A549 (cell line): ENCODE results near the gene DIO1. TPM values are rescaled to one million over a fixed set of nuclear protein-coding genes. Genes with fewer than 3 reads are reported as not detected.

Experiments
- ATAC-seq, 2 experiments: fragments of 200-7000 bp in 1 of 2; fragments of >200 bp in 1 of 2; cut with Nextera tagmentation in 1 of 2; cut with Tn5 transposase in 1 of 2; 3 replicates each; pipeline versions ENCODE4 v1.8.0 to v1.9.1; 2018 to 2020; ENCODE audit warnings: mild to moderate bottlenecking in 1 of 2, moderate library complexity in 1 of 2
- CTCF ChIA-PET: fragments of 300-600 bp; sonication (Branson Sonifier 250); formaldehyde crosslinking; extraction: SDS; loops from one replicate; lab custom pipeline; 2021; ENCODE audit warnings: antibody characterized with exemption, inconsistent platforms; lab: Yijun Ruan, JAX
- POLR2A ChIA-PET: fragments of 350-600 bp; formaldehyde crosslinking; extraction: SDS; loops from one replicate; lab custom pipeline; 2021; ENCODE audit warnings: antibody characterized with exemption, inconsistent platforms; lab: Yijun Ruan, JAX
- DNase-seq, 2 experiments: peaks; one replicate each; pipeline versions ENCODE4 v3.0.0 to v3.0.0-alpha.2; 2011 to 2016; ENCODE audit warnings: low read depth in 1 of 2, low spot score in 1 of 2
- FAIRE-seq: peaks from 2 replicates; lab custom pipeline; 2011; peaks lifted over from hg19 to GRCh38; lab: Jason Lieb, UNC
- H3K27ac ChIP-seq, 2 experiments: fragments of >200 bp; sonication (Bioruptor Twin); formaldehyde crosslinking; 3 replicates each; pipeline ENCODE4 v1.5.1; 2016 to 2017
- H3K4me1 ChIP-seq: fragments of >200 bp; sonication (Bioruptor Twin); formaldehyde crosslinking; 3 replicates; pipeline ENCODE4 v1.6.1; 2016
- H3K4me2 ChIP-seq: fragments of >200 bp; sonication (Bioruptor Twin); formaldehyde crosslinking; 3 replicates; pipeline ENCODE4 v1.6.1; 2016
- H3K4me3 ChIP-seq: fragments of >200 bp; sonication (Bioruptor Twin); formaldehyde crosslinking; 3 replicates; pipeline ENCODE4 v1.5.1; 2016
- H3K9me3 ChIP-seq: fragments of >200 bp; sonication (Bioruptor Twin); formaldehyde crosslinking; 3 replicates; pipeline ENCODE4 v1.6.1; 2016
- CBX2 ChIP-seq: fragments of 200-600 bp; sonication (generic); IDR thresholded peaks from 2 replicates; pipeline ENCODE4 v1.6.1; 2016; ENCODE audit warnings: low read depth, mild to moderate bottlenecking, borderline replicate concordance
- CHD4 ChIP-seq: fragments of 200-600 bp; sonication (generic); IDR thresholded peaks from 2 replicates; pipeline ENCODE4 v1.6.1; 2016; ENCODE audit warnings: antibody characterized with exemption, mild to moderate bottlenecking, borderline replicate concordance
- EHMT2 ChIP-seq: fragments of 200-600 bp; sonication (generic); IDR thresholded peaks from 2 replicates; pipeline ENCODE4 v1.6.1; 2016; ENCODE audit warnings: antibody characterized with exemption, low read depth, mild to moderate bottlenecking, moderate library complexity
- ESRRA ChIP-seq: fragments of 150-350 bp; IDR thresholded peaks from 2 replicates; pipeline ENCODE4 v1.6.1; 2014; ENCODE audit warnings: mild to moderate bottlenecking, low read length, borderline replicate concordance
- FOSB ChIP-seq: fragments of 250-450 bp; sonication (Bioruptor Pico); IDR thresholded peaks from 2 replicates; pipeline ENCODE4 v1.5.0; 2020; ENCODE audit warnings: mild to moderate bottlenecking, moderate library complexity
- HDAC2 ChIP-seq: fragments of 200-600 bp; sonication (generic); IDR thresholded peaks from 2 replicates; pipeline ENCODE4 v1.6.1; 2016
- NPAS2 ChIP-seq: fragments of 250-450 bp; sonication (Bioruptor Pico); IDR thresholded peaks from 2 replicates; pipeline ENCODE4 v1.8.0; 2022; ENCODE audit warnings: mild to moderate bottlenecking, moderate library complexity, borderline replicate concordance
- RCOR1 ChIP-seq: fragments of 150-350 bp; IDR thresholded peaks from 2 replicates; pipeline ENCODE4 v1.6.1; 2014; ENCODE audit warnings: antibody characterized with exemption, low read length, low read depth
- SMC3 ChIP-seq: fragments of >200 bp; sonication (Bioruptor Twin); formaldehyde crosslinking; IDR thresholded peaks from 3 replicates; pipeline ENCODE4 v1.6.1; 2018; ENCODE audit warnings: inconsistent platforms
- TFCP2L1 ChIP-seq: fragments of 250-450 bp; sonication (Bioruptor Pico); IDR thresholded peaks from 2 replicates; pipeline ENCODE4 v1.5.0; 2021; ENCODE audit warnings: mild to moderate bottlenecking
- ZNF302 ChIP-seq: fragments of 250-450 bp; sonication (Bioruptor Pico); IDR thresholded peaks from 2 replicates; pipeline ENCODE4 v1.9.0; 2021; ENCODE audit warnings: inconsistent platforms, mild to moderate bottlenecking, moderate library complexity
- ZSCAN20 ChIP-seq: fragments of 250-450 bp; sonication (Bioruptor Pico); IDR thresholded peaks from 2 replicates; pipeline ENCODE4 v1.8.0; 2022; ENCODE audit warnings: mild to moderate bottlenecking, moderate library complexity
- WGBS: methylation state at CpG from one replicate; pipeline ENCODE4 v1.1.6; 2017; ENCODE audit errors: missing lambda C conversion rate; 5-methylcytosine and 5-hydroxymethylcytosine counted together
- polyA plus RNA-seq, 4 experiments: library from polyadenylated mRNA; depleted of rRNA in 3 of 4; stranded (reverse); fragments of >200 nt; fragmentation: RNase III in 1 of 4; extraction: RNeasy Plus Mini Kit Qiagen cat#74134 plus additional on column Dnase treatment in 1 of 4; gene quantifications; 2 replicates in 3 of 4; 3 replicates in 1 of 4; pipeline ENCODE4 v1.2.3, GENCODE V29; 2011 to 2017
- TF ChIP-seq, protein P1 (sequence below): IDR thresholded peaks from 2 replicates; pipeline ENCODE4 v1.6.1; 2012; ENCODE audit warnings: low read depth, borderline replicate concordance
- TF ChIP-seq, protein P2 (sequence below): fragments of >200 bp; sonication (Bioruptor Twin); formaldehyde crosslinking; IDR thresholded peaks from 2 replicates; pipeline ENCODE4 v1.6.1; 2016
- TF ChIP-seq, protein P3 (sequence below): fragments of 150-350 bp; IDR thresholded peaks from 2 replicates; pipeline ENCODE4 v1.6.1; 2014; ENCODE audit warnings: low read depth, mild to moderate bottlenecking, low read length
- TF ChIP-seq, protein P4 (sequence below): fragments of 250-450 bp; sonication (Bioruptor Pico); IDR thresholded peaks from 2 replicates; pipeline ENCODE4 v1.5.0; 2021; ENCODE audit warnings: mild to moderate bottlenecking, moderate library complexity, borderline replicate concordance
- TF ChIP-seq, protein P5 (sequence below): fragments of >200 bp; sonication (Bioruptor Twin); formaldehyde crosslinking; IDR thresholded peaks from 3 replicates; pipeline ENCODE4 v1.5.1; 2016

Gene DIO1
- polyA plus RNA-seq, 2 of the 4 experiments (the other 2 are of a cell fraction) = 0.13 TPM; not detected in 1

DNA sequence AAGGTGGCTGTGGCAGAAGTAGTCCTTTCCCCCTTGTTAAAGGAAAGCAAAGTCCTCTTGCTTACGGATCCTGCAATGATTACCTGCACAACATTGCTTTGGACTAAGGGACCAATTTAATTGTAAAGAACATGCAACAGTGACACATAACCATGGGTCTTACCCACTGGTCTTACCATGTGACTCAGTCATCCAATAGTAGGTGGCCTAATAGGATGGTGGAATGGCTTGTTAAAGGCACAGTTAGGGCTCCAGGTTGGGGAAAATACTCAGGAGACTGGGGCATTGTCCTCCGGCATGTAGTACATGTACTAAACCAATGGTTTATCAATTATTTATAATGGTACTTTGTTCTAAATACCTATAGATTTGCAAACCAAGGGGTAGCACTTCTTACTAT lies 2.3 kb upstream of the DIO1 start:
- ChIA-PET POLR2A (no interaction called here), CTCF (no interaction called here)
- Histone ChIP-seq H3K9me3 (no peaks in the 10 kb centered on the region), H3K4me1 (peaks cover 2% of the 10 kb centered on the region; the same call in 1 of the 3 replicates), H3K4me3 (no peak overlapping the region), H3K27ac (no peak overlapping the region), H3K4me2 (no peak overlapping the region)
- 95% methylated on average over 2 of the region's 2 CpGs for WGBS
- DNase-seq (no peak), ATAC-seq (no peak), FAIRE-seq (no peak)
- no peak for TF ChIP-seq HDAC2

DNA sequence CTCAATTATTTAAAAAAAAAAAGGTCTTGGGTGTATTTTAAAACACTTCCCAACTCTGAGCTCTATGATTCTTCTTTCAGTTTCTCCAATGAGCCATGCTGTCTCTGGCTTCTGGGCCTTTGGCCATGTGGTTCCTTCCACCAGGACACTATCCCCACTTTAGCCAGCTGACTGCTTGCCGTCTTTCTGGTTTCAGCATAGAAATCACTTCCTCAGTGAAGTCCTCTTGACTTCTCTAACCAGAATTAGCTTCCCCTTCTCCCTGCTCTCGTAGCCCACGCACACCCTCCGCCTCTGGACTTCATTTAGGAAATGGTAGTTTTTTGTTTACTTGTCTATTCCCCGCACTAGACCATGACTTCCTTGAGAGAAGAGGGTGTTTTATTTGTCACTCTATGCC lies 1.1 kb upstream of the DIO1 start:
- no peak for FAIRE-seq
- Histone ChIP-seq H3K27ac (no peak overlapping the region), H3K9me3 (no peaks in the 10 kb centered on the region), H3K4me2 (no peak overlapping the region), H3K4me3 (no peak overlapping the region), H3K4me1 (peaks cover 7% of the 10 kb centered on the region; the same call in 1 of the 3 replicates)
- no peak for DNase-seq
- ChIA-PET POLR2A (no interaction called here), CTCF (interaction anchor here (0.6 to 2.2 kb wide), 3 partner anchors 14 to 408 kb away, joined by 3 to 5 read pairs (median 3); no protein-coding TSS in a partner anchor)
- ATAC-seq = no peak
- TF ChIP-seq ZSCAN20 = no peak
- no peak for TF ChIP-seq FOSB (CRISPR knock-in tag)
- TF ChIP-seq, protein P1, sequence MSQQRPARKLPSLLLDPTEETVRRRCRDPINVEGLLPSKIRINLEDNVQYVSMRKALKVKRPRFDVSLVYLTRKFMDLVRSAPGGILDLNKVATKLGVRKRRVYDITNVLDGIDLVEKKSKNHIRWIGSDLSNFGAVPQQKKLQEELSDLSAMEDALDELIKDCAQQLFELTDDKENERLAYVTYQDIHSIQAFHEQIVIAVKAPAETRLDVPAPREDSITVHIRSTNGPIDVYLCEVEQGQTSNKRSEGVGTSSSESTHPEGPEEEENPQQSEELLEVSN = no peak
- no peak for TF ChIP-seq TFCP2L1
- TF ChIP-seq EHMT2 = no peak
- no peak for TF ChIP-seq CHD4
- no peak for TF ChIP-seq CBX2
- TF ChIP-seq NPAS2 (CRISPR knock-in tag) = no peak
- TF ChIP-seq, protein P2, sequence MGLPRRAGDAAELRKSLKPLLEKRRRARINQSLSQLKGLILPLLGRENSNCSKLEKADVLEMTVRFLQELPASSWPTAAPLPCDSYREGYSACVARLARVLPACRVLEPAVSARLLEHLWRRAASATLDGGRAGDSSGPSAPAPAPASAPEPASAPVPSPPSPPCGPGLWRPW = no peak
- 94% methylated on average over 5 of the region's 5 CpGs for whole genome bisulfite sequencing

DNA sequence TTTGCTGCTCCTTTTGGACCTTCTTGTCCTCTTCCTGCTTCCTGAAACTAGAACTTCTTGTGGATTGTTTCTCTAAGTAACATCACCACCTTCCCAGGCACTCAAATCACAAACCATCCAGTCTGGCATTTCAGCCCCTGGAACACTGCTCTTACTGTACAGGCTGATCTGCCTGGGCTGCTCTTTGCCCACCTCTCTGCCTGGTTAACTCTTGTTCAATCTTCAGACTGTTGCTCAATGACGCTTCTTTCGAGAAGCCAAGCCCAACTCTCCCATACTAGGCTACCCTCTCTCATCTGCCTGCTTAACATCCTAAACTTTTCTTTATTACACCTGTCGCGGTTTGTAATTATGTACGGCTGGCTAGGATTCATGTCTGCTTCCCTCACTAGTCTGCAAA lies 657 bp downstream of the DIO1 start:
- TF ChIP-seq ESRRA (no peak), RCOR1 (no peak), ZNF302 (CRISPR knock-in tag) (no peak), SMC3 (no peak)
- TF ChIP-seq, protein P3, sequence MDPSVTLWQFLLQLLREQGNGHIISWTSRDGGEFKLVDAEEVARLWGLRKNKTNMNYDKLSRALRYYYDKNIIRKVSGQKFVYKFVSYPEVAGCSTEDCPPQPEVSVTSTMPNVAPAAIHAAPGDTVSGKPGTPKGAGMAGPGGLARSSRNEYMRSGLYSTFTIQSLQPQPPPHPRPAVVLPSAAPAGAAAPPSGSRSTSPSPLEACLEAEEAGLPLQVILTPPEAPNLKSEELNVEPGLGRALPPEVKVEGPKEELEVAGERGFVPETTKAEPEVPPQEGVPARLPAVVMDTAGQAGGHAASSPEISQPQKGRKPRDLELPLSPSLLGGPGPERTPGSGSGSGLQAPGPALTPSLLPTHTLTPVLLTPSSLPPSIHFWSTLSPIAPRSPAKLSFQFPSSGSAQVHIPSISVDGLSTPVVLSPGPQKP = no peak
- TF ChIP-seq, protein P4, sequence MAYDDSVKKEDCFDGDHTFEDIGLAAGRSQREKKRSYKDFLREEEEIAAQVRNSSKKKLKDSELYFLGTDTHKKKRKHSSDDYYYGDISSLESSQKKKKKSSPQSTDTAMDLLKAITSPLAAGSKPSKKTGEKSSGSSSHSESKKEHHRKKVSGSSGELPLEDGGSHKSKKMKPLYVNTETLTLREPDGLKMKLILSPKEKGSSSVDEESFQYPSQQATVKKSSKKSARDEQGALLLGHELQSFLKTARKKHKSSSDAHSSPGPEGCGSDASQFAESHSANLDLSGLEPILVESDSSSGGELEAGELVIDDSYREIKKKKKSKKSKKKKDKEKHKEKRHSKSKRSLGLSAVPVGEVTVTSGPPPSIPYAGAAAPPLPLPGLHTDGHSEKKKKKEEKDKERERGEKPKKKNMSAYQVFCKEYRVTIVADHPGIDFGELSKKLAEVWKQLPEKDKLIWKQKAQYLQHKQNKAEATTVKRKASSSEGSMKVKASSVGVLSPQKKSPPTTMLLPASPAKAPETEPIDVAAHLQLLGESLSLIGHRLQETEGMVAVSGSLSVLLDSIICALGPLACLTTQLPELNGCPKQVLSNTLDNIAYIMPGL (CRISPR knock-in tag) = no peak
- TF ChIP-seq, protein P5, sequence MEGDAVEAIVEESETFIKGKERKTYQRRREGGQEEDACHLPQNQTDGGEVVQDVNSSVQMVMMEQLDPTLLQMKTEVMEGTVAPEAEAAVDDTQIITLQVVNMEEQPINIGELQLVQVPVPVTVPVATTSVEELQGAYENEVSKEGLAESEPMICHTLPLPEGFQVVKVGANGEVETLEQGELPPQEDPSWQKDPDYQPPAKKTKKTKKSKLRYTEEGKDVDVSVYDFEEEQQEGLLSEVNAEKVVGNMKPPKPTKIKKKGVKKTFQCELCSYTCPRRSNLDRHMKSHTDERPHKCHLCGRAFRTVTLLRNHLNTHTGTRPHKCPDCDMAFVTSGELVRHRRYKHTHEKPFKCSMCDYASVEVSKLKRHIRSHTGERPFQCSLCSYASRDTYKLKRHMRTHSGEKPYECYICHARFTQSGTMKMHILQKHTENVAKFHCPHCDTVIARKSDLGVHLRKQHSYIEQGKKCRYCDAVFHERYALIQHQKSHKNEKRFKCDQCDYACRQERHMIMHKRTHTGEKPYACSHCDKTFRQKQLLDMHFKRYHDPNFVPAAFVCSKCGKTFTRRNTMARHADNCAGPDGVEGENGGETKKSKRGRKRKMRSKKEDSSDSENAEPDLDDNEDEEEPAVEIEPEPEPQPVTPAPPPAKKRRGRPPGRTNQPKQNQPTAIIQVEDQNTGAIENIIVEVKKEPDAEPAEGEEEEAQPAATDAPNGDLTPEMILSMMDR = no peak
- TF ChIP-seq, all 56 proteins: peak for 0
- WGBS = 90% methylated on average over 5 of the region's 5 CpGs

More for the DNA sequence above, 657 bp downstream of the DIO1 start:
- no peak for ATAC-seq
- ChIA-PET CTCF (interaction anchor here (1.1 to 1.8 kb wide), 2 partner anchors 14 to 16 kb away, joined by 3 to 4 read pairs; no protein-coding TSS in a partner anchor), POLR2A (no interaction called here)
- no peak for FAIRE-seq
- Histone ChIP-seq H3K4me2 (no peak overlapping the region), H3K9me3 (no peaks in the 10 kb centered on the region), H3K27ac (no peak overlapping the region), H3K4me1 (peaks cover 16% of the 10 kb centered on the region; the same call in 2 of the 3 replicates), H3K4me3 (no peak overlapping the region)
- no peak for DNase-seq
